Hepatocyte (in vitro differentiated cells): ENCODE results near the gene GIMAP2. TPM values are rescaled to one million over a fixed set of nuclear protein-coding genes. Genes with fewer than 3 reads are reported as not detected.

Experiments used
- DNase-seq: peaks from one replicate; pipeline ENCODE4 v3.0.0-alpha.2; 2016; ENCODE audit warnings: low spot score
- H2AFZ ChIP-seq: fragments of 200-600 bp; sonication (generic); 2 replicates; pipeline ENCODE4 v1.6.0; 2016; ENCODE audit warnings: antibody characterized with exemption, mild to moderate bottlenecking
- H3K27ac ChIP-seq: fragments of 200-600 bp; sonication (generic); 2 replicates; pipeline ENCODE4 v1.5.1; 2016; ENCODE audit warnings: mild to moderate bottlenecking
- H3K27me3 ChIP-seq: fragments of 200-600 bp; sonication (generic); 2 replicates; pipeline ENCODE4 v1.6.1; 2016
- H3K36me3 ChIP-seq: fragments of 200-600 bp; sonication (generic); replicated peaks from 2 replicates; pipeline ENCODE4 v1.5.1; 2016; ENCODE audit warnings: low read depth; ENCODE audit not compliant: insufficient read depth
- H3K4me1 ChIP-seq: fragments of 200-600 bp; sonication (generic); 2 replicates; pipeline ENCODE4 v1.5.1; 2016; ENCODE audit warnings: mild to moderate bottlenecking, moderate library complexity; ENCODE audit not compliant: insufficient read depth
- H3K4me2 ChIP-seq: fragments of 200-600 bp; sonication (generic); 2 replicates; pipeline ENCODE4 v1.6.0; 2016
- H3K4me3 ChIP-seq: fragments of 200-600 bp; sonication (generic); 2 replicates; pipeline ENCODE4 v1.5.1; 2016; ENCODE audit warnings: mild to moderate bottlenecking
- H3K79me2 ChIP-seq: fragments of 200-600 bp; sonication (generic); 2 replicates; pipeline ENCODE4 v1.6.0; 2017; ENCODE audit warnings: mild to moderate bottlenecking
- H3K9me2 ChIP-seq: fragments of 200-600 bp; sonication (generic); replicated peaks from 2 replicates; pipeline ENCODE4 v1.6.0; 2017; ENCODE audit warnings: mild to moderate bottlenecking; ENCODE audit not compliant: insufficient read depth
- H3K9me3 ChIP-seq: fragments of 200-600 bp; sonication (generic); 2 replicates; pipeline ENCODE4 v1.5.1; 2016; ENCODE audit warnings: low read depth, mild to moderate bottlenecking
- H4K20me1 ChIP-seq: fragments of 200-600 bp; sonication (generic); 2 replicates; pipeline ENCODE4 v1.6.0; 2016; ENCODE audit warnings: mild to moderate bottlenecking; ENCODE audit not compliant: insufficient read depth, poor library complexity, severe bottlenecking
- CTCF ChIP-seq: fragments of 200-600 bp; sonication (generic); IDR thresholded peaks from 2 replicates; pipeline ENCODE4 v1.5.1; 2016; ENCODE audit warnings: antibody characterized with exemption, mild to moderate bottlenecking; ENCODE audit not compliant: poor library complexity
- EZH2 ChIP-seq: fragments of 200-600 bp; sonication (generic); IDR thresholded peaks from 2 replicates; pipeline ENCODE4 v1.6.1; 2016; ENCODE audit warnings: antibody characterized with exemption, mild to moderate bottlenecking, borderline replicate concordance
- EZH2phosphoT487 ChIP-seq: fragments of 200-600 bp; sonication (generic); IDR thresholded peaks from one replicate; pipeline ENCODE4 v1.6.1; 2018; ENCODE audit warnings: antibody characterized with exemption, mild to moderate bottlenecking, low read depth, moderate library complexity; ENCODE audit not compliant: unreplicated experiment, severe bottlenecking
- whole genome bisulfite sequencing: methylation state at CpG from one replicate; pipeline ENCODE4 v1.1.6; 2016; ENCODE audit warnings: low lambda C conversion rate; ENCODE audit errors: missing lambda C conversion rate; 5-methylcytosine and 5-hydroxymethylcytosine counted together
- polyA plus RNA-seq: library from polyadenylated mRNA; unstranded; fragments of >200 nt; fragmentation: Nextera tagmentation; extraction: Ambion mirVana; gene quantifications from 2 replicates; pipeline ENCODE4 v1.2.1, GENCODE V29; 2016
- total RNA-seq: library from RNA; depleted of rRNA; stranded (reverse); fragments of >200 nt; gene quantifications from 2 replicates; pipeline ENCODE4 v1.2.3, GENCODE V29; 2014

The GIMAP2 gene
- total and polyA plus RNA-seq, 2 experiments from 2014 or later: 0.23 to 1.4 TPM

DNA sequence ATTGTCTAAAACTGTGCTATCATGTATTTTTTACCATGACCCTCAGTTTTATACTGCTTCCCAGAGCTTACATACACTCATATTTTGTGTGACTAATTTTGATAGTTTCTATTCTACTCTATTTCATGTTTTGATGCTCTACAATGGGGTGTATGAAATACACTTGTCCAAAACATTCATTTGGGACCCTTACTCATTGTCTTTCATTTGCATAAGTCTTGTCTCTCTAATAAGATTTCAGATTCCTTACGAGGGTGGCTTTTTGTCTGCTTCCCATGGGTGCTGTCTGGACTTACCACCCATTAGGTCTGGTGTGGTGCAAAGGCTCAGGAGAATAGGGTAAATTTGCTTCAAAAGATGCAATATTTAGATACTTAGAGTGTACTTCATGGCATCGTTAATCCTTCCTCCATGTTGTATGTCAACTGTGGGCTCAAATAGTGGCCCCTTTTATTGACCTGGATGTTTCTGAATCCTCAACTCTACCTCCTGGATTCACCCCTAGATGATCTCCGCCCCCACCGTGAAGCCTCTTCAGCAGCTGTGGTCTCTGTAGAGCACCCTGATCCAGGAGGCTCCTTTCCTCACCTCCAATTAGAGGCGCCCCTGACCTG is 48.1 kb downstream of the GIMAP2 start:
- H3K79me2 ChIP-seq: no peaks in the 10 kb centered on the region
- no peaks in the 10 kb centered on the region for H3K9me2 ChIP-seq
- no peak overlapping the region for H3K27ac ChIP-seq
- no peak for DNase-seq
- no peaks in the 10 kb centered on the region for H3K4me1 ChIP-seq
- no peaks in the 10 kb centered on the region for H3K9me3 ChIP-seq
- H4K20me1 ChIP-seq: no peaks in the 10 kb centered on the region
- no peaks in the 10 kb centered on the region for H3K36me3 ChIP-seq
- no peak overlapping the region for H2AFZ ChIP-seq
- H3K4me2 ChIP-seq: no peak overlapping the region
- TF ChIP-seq EZH2 (no peak), EZH2phosphoT487 (no peak), CTCF (no peak)
- 76% methylated on average over 5 of the region's 5 CpGs for WGBS
- H3K27me3 ChIP-seq: peaks cover 26% of the 10 kb centered on the region
- no peak overlapping the region for H3K4me3 ChIP-seq

DNA sequence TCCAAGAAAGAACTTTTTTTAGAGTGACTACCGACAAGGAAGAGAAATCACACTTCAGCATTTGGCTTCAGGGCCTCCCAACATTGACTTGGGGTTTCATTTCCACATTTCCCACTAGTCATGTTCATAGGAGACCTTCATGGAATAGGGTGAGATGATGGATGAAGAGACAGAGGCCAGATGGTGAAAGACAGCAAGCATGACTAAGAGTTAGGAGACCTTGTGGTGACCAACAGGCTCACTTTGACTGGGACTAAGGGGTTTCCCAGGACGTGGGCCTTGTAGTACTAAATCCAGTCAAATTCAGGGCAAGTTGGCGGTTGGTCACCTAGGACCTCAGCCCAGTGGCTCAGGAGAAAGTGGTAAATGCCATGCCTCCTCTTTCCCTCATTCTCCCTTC is 48.7 kb downstream of the GIMAP2 start:
- Histone ChIP-seq H3K9me3 (no peaks in the 10 kb centered on the region), H3K4me1 (no peaks in the 10 kb centered on the region), H2AFZ (no peak overlapping the region), H3K4me3 (no peak overlapping the region), H3K36me3 (no peaks in the 10 kb centered on the region), H3K4me2 (no peak overlapping the region), H3K79me2 (no peaks in the 10 kb centered on the region), H3K27me3 (peaks cover 29% of the 10 kb centered on the region), H3K9me2 (no peaks in the 10 kb centered on the region), H4K20me1 (no peaks in the 10 kb centered on the region), H3K27ac (no peak overlapping the region)
- DNase-seq: no peak
- WGBS: 66% methylated on average over 3 of the region's 3 CpGs
- TF ChIP-seq EZH2 (no peak), CTCF (no peak), EZH2phosphoT487 (no peak)

GRCh38 chr7:150735596-150736358 is 50.3 kb downstream of the GIMAP2 start:
- Histone ChIP-seq H2AFZ (no peak overlapping the region), H3K9me3 (no peaks in the 10 kb centered on the region), H3K4me1 (no peaks in the 10 kb centered on the region), H3K79me2 (no peaks in the 10 kb centered on the region), H3K36me3 (no peaks in the 10 kb centered on the region), H3K4me2 (no peak overlapping the region), H3K27me3 (peaks cover 29% of the 10 kb centered on the region), H4K20me1 (no peaks in the 10 kb centered on the region), H3K27ac (no peak overlapping the region), H3K9me2 (no peaks in the 10 kb centered on the region), H3K4me3 (no peak overlapping the region)
- 36% methylated on average over 3 of the region's 3 CpGs for WGBS
- DNase-seq: no peak
- TF ChIP-seq EZH2: no peak
- no peak for TF ChIP-seq EZH2phosphoT487
- no peak for TF ChIP-seq CTCF
